ENCODE measurements around the gene RAD54L.

GRCh38 chr1:46306159-46306530, 58.6 kb downstream of the RAD54L start:
- TF ChIP-seq POLR2A (IDR thresholded peaks at IDR 0.05; ENCODE audit: extremely low read depth, insufficient read length): no peak
- TF ChIP-seq, protein P1, sequence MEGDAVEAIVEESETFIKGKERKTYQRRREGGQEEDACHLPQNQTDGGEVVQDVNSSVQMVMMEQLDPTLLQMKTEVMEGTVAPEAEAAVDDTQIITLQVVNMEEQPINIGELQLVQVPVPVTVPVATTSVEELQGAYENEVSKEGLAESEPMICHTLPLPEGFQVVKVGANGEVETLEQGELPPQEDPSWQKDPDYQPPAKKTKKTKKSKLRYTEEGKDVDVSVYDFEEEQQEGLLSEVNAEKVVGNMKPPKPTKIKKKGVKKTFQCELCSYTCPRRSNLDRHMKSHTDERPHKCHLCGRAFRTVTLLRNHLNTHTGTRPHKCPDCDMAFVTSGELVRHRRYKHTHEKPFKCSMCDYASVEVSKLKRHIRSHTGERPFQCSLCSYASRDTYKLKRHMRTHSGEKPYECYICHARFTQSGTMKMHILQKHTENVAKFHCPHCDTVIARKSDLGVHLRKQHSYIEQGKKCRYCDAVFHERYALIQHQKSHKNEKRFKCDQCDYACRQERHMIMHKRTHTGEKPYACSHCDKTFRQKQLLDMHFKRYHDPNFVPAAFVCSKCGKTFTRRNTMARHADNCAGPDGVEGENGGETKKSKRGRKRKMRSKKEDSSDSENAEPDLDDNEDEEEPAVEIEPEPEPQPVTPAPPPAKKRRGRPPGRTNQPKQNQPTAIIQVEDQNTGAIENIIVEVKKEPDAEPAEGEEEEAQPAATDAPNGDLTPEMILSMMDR (IDR thresholded peaks at IDR 0.05; ENCODE audit: low read depth, low read length): no peak
- TF ChIP-seq MYC (IDR thresholded peaks at IDR 0.05; ENCODE audit: low read depth, low read length): no peak
- TF ChIP-seq, protein P2, sequence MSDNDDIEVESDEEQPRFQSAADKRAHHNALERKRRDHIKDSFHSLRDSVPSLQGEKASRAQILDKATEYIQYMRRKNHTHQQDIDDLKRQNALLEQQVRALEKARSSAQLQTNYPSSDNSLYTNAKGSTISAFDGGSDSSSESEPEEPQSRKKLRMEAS (IDR thresholded peaks at IDR 0.05; ENCODE audit: low read depth, low read length): no peak

All from NB4 (cell line).